Measurements from ENCODE around the gene STK11.

DNA sequence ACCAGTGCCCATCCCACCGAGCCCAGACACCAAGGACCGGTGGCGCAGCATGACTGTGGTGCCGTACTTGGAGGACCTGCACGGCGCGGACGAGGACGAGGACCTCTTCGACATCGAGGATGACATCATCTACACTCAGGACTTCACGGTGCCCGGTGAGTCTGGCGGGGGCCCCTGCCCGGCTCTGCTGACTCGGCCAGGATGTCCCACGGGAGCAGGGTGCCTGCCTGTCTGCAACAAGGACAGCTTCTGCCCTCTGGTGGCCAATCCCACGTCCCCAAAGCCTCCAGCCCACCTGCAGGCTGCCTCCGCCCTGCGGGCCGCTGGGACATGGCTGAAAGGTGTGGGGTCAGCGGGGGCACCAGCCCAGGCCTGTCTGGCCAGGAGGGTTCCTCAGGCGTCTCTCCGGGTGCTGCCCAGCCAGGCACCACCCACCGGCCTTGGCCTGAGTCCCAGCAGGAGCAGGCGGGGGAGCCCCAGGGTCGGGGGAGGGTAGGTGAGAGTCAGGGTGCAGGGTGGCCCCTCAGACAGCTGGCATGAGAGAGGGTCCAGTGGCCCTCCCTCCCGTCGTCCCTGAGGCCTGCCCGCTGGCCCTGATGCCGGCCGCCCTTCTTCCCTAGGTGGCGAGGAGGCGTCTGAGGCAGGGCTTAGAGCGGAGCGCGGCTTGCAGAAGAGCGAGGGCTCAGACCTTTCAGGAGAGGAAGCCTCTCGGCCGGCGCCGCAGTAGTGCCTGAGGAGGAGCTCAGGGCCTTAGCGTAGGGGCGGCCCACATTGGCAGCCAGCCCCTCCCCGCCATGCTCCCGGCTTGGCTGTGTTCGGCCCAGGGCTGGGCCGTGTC, 17.7 kb downstream of the STK11 start:
- TF ChIP-seq, protein P1, sequence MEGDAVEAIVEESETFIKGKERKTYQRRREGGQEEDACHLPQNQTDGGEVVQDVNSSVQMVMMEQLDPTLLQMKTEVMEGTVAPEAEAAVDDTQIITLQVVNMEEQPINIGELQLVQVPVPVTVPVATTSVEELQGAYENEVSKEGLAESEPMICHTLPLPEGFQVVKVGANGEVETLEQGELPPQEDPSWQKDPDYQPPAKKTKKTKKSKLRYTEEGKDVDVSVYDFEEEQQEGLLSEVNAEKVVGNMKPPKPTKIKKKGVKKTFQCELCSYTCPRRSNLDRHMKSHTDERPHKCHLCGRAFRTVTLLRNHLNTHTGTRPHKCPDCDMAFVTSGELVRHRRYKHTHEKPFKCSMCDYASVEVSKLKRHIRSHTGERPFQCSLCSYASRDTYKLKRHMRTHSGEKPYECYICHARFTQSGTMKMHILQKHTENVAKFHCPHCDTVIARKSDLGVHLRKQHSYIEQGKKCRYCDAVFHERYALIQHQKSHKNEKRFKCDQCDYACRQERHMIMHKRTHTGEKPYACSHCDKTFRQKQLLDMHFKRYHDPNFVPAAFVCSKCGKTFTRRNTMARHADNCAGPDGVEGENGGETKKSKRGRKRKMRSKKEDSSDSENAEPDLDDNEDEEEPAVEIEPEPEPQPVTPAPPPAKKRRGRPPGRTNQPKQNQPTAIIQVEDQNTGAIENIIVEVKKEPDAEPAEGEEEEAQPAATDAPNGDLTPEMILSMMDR (IDR thresholded peaks at IDR 0.05): peak; percentile 60
- TF ChIP-seq EZH2phosphoT487 (IDR thresholded peaks at IDR 0.05) (no peak), EZH2 (IDR thresholded peaks at IDR 0.05) (no peak)
